HCT116 (cell line): Measurements from ENCODE around the gene C18orf32. TPM values are rescaled to one million over a fixed set of nuclear protein-coding genes. Genes with fewer than 3 reads are reported as not detected.

Source experiments
- ATAC-seq: fragments of 200-7000 bp; cut with Tn5 transposase; 2 replicates; pipeline ENCODE4 v1.9.1; 2020; ENCODE audit warnings: mild to moderate bottlenecking, moderate library complexity
- BruUV-seq: library from RNA; stranded (reverse); fragments of 400-500 nt; replicated peaks from 2 replicates; lab custom pipeline; 2021; lab: Mats Ljungman, UMichigan
- CTCF ChIA-PET: fragments of 300-600 bp; sonication (Branson Sonifier 250); formaldehyde crosslinking; loops from one replicate; lab custom pipeline; 2021; ENCODE audit warnings: antibody characterized with exemption; lab: Charles Lee
- POLR2A ChIA-PET: fragments of 300-600, 350-600 bp; sonication (Branson Sonifier 250); formaldehyde crosslinking; loops from one replicate; lab custom pipeline; 2021; ENCODE audit warnings: antibody characterized with exemption; lab: Charles Lee
- RAD21 ChIA-PET, 2 experiments: fragments of 300-600 bp; sonication (Branson Sonifier 250); formaldehyde crosslinking; loops; one replicate each; lab custom pipeline; 2023; ENCODE audit warnings: low total read pairs in 2 of 2; ENCODE audit not compliant: uncharacterized antibody in 2 of 2, unreplicated experiment in 2 of 2, low non-redundant PET in 1 of 2; lab: Charles Lee
- DNase-seq: peaks from one replicate; pipeline ENCODE4 v3.0.0-alpha.2; 2010; ENCODE audit warnings: low read depth, low spot score
- H2AFZ ChIP-seq: fragments of 200-600 bp; shearing (Covaris generic), sonication (generic); 2 replicates; pipeline ENCODE4 v1.6.1; 2017; ENCODE audit warnings: low read depth, mixed run types, mixed read lengths, antibody characterized with exemption, low read length; ENCODE audit not compliant: poor library complexity, severe bottlenecking
- H3K27ac ChIP-seq: 2 replicates; pipeline ENCODE4 v1.5.1; 2012; ENCODE audit warnings: low read depth, low read length
- H3K27me3 ChIP-seq: fragments of 200-600 bp; sonication (generic); 2 replicates; pipeline ENCODE4 v1.6.1; 2016; ENCODE audit warnings: mixed run types, low read length, mixed read lengths; ENCODE audit not compliant: insufficient read depth
- H3K36me3 ChIP-seq, 2 experiments: fragments of 200-500 bp in 1 of 2; fragments of 200-600 bp in 1 of 2; sonication (Bioruptor generic) in 1 of 2; sonication (generic) in 1 of 2; 2 replicates each; pipeline versions ENCODE4 v1.5.1 to v1.6.1; 2014 to 2016; ENCODE audit warnings: low read length in 2 of 2, inconsistent platforms in 1 of 2, mixed read lengths in 1 of 2, mixed run types in 1 of 2; ENCODE audit not compliant: insufficient read depth in 2 of 2, control insufficient read depth in 1 of 2
- H3K4me1 ChIP-seq, 2 experiments: fragments of 200-600 bp in 1 of 2; sonication (generic) in 1 of 2; 2 replicates each; pipeline versions ENCODE4 v1.5.1 to v1.6.1; 2012 to 2017; ENCODE audit warnings: low read length in 2 of 2, inconsistent platforms in 1 of 2, mild to moderate bottlenecking in 1 of 2, mixed read lengths in 1 of 2, mixed run types in 1 of 2, moderate library complexity in 1 of 2; ENCODE audit not compliant: insufficient read depth in 2 of 2, control insufficient read depth in 1 of 2
- H3K4me2 ChIP-seq: fragments of 200-600 bp; sonication (generic); 2 replicates; pipeline ENCODE4 v1.6.1; 2017; ENCODE audit warnings: mixed run types, low read length, mixed read lengths
- H3K4me3 ChIP-seq, 2 experiments: fragments of 200-600 bp in 1 of 2; sonication (generic) in 1 of 2; replicated peaks in 1 of 2; 2 replicates each; pipeline ENCODE4 v1.5.1; 2011 to 2016; ENCODE audit warnings: low read length in 2 of 2, control low read depth in 1 of 2, low read depth in 1 of 2, mild to moderate bottlenecking in 1 of 2, mixed read lengths in 1 of 2, mixed run types in 1 of 2
- H3K79me2 ChIP-seq: fragments of 200-600 bp; sonication (generic); 2 replicates; pipeline ENCODE4 v1.6.1; 2017; ENCODE audit warnings: mild to moderate bottlenecking, mixed run types, low read length, moderate library complexity, mixed read lengths; ENCODE audit not compliant: insufficient read depth
- H3K9ac ChIP-seq: fragments of 200-600 bp; sonication (generic); 2 replicates; pipeline ENCODE4 v1.6.1; 2016; ENCODE audit warnings: low read length, mixed read lengths
- H3K9me2 ChIP-seq: fragments of 200-600 bp; sonication (generic), shearing (Covaris generic); 2 replicates; pipeline ENCODE4 v1.6.1; 2017; ENCODE audit warnings: mixed run types, mild to moderate bottlenecking, moderate library complexity; ENCODE audit not compliant: insufficient read depth
- H3K9me3 ChIP-seq, 2 experiments: fragments of 200-500 bp in 1 of 2; fragments of 200-600 bp in 1 of 2; sonication (Bioruptor generic) in 1 of 2; sonication (generic) in 1 of 2; 2 replicates each; pipeline ENCODE4 v1.6.1; 2014 to 2017; ENCODE audit warnings: low read length in 2 of 2, mixed read lengths in 2 of 2, inconsistent platforms in 1 of 2, low read depth in 1 of 2, mild to moderate bottlenecking in 1 of 2, mixed run types in 1 of 2, moderate library complexity in 1 of 2; ENCODE audit not compliant: control insufficient read depth in 1 of 2, insufficient read depth in 1 of 2
- H4K20me1 ChIP-seq: fragments of 200-600 bp; sonication (generic), shearing (Covaris generic); 2 replicates; pipeline ENCODE4 v1.6.1; 2017; ENCODE audit warnings: mixed run types, mild to moderate bottlenecking, moderate library complexity; ENCODE audit not compliant: insufficient read depth
- CBX3 ChIP-seq: IDR thresholded peaks from 2 replicates; pipeline ENCODE4 v1.6.1; 2012; ENCODE audit warnings: low read depth
- CEBPB ChIP-seq: IDR thresholded peaks from 2 replicates; pipeline ENCODE4 v1.6.1; 2012; ENCODE audit warnings: low read depth
- EGR1 ChIP-seq: IDR thresholded peaks from 2 replicates; pipeline ENCODE4 v1.6.1; 2012; ENCODE audit warnings: low read depth
- ELF1 ChIP-seq: IDR thresholded peaks from 2 replicates; pipeline ENCODE4 v1.6.1; 2012; ENCODE audit warnings: low read depth, borderline replicate concordance
- EZH2 ChIP-seq: fragments of 200-600 bp; sonication (generic); IDR thresholded peaks from 2 replicates; pipeline ENCODE4 v1.6.1; 2017; ENCODE audit warnings: antibody characterized with exemption, mixed run types
- EZH2phosphoT487 ChIP-seq: fragments of 200-600 bp; IDR thresholded peaks from 2 replicates; pipeline ENCODE4 v1.6.1; 2018; ENCODE audit warnings: antibody characterized with exemption, borderline replicate concordance
- FOSL1 ChIP-seq: IDR thresholded peaks from 2 replicates; pipeline ENCODE4 v1.6.1; 2012; ENCODE audit warnings: low read depth
- JUND ChIP-seq: IDR thresholded peaks from 2 replicates; pipeline ENCODE4 v1.6.1; 2012
- POLR2A ChIP-seq: IDR thresholded peaks from 2 replicates; pipeline ENCODE4 v1.7.0; 2011; ENCODE audit warnings: borderline replicate concordance; ENCODE audit not compliant: insufficient read depth, insufficient read length; ENCODE audit errors: extremely low read depth
- POLR2AphosphoS5 ChIP-seq: IDR thresholded peaks from 2 replicates; pipeline ENCODE4 v1.6.1; 2011; ENCODE audit warnings: mild to moderate bottlenecking, low read depth, low read length, moderate library complexity
- SP1 ChIP-seq: IDR thresholded peaks from 2 replicates; pipeline ENCODE4 v1.6.1; 2012; ENCODE audit warnings: low read depth
- SRF ChIP-seq: IDR thresholded peaks from 2 replicates; pipeline ENCODE4 v1.6.1; 2012; ENCODE audit warnings: low read depth
- TCF7L2 ChIP-seq: IDR thresholded peaks from 2 replicates; pipeline ENCODE4 v1.7.0; 2011; ENCODE audit warnings: borderline replicate concordance, inconsistent platforms; ENCODE audit not compliant: insufficient read depth, insufficient read length; ENCODE audit errors: extremely low read depth
- YY1 ChIP-seq: IDR thresholded peaks from 2 replicates; pipeline ENCODE4 v1.6.1; 2011; ENCODE audit warnings: low read length, low read depth, moderate library complexity, mild to moderate bottlenecking; ENCODE audit not compliant: insufficient replicate concordance; ENCODE audit errors: extremely low read depth
- ZNF274 ChIP-seq: fragments of 200-500 bp; sonication (Bioruptor generic); IDR thresholded peaks from 2 replicates; pipeline ENCODE4 v1.6.1; 2014; ENCODE audit warnings: mild to moderate bottlenecking, low read depth, low read length, inconsistent platforms
- intact Hi-C: fragments of 100-400 bp; cut with micrococcal nuclease; formaldehyde crosslinking; loops from 2 replicates; pipeline ENCODE4 v1.10.0; 2022
- total RNA-seq: library from RNA; stranded (reverse); gene quantifications from one replicate; pipeline ENCODE4 v1.2.1, GENCODE V29; 2021; ENCODE audit not compliant: unreplicated experiment
- TF ChIP-seq, protein P1 (sequence below): IDR thresholded peaks from 2 replicates; pipeline ENCODE4 v1.6.1; 2012
- TF ChIP-seq, protein P2 (sequence below): IDR thresholded peaks from 2 replicates; pipeline ENCODE4 v1.6.1; 2011; ENCODE audit warnings: mild to moderate bottlenecking, low read length, moderate library complexity; ENCODE audit not compliant: insufficient replicate concordance; ENCODE audit errors: extremely low read depth
- TF ChIP-seq, protein P3 (sequence below): IDR thresholded peaks from 2 replicates; pipeline ENCODE4 v1.6.1; 2012; ENCODE audit warnings: low read depth
- TF ChIP-seq, protein P4 (sequence below): IDR thresholded peaks from 2 replicates; pipeline ENCODE4 v1.6.1; 2012

C18orf32 gene
- total RNA-seq, 1 experiment from 2014 or later = 35.0 TPM

DNA sequence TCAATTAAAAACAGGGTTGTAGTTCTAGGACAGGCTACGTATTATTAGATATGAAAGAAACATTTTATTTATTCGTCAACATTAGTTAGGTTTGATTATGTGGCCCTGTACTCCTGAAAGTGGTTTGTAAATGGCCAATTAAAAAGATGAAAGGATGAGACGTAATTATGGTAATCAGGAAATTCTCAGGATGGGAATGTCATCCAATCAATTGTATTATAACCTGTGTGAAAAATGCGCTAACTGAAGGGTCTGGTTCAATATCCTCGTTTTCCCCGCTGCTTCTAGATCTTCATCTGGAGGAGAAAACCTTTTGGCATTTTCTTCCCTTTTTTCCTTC lies 5.6 kb upstream of the C18orf32 start:
- peaks cover 32 to 42% of the 10 kb centered on the region in 2 experiments for H3K36me3 ChIP-seq
- ChIA-PET POLR2A (no interaction called here), CTCF (no interaction called here), RAD21 (no interaction called here)
- H3K4me1 ChIP-seq = peaks cover 14 to 49% of the 10 kb centered on the region in 2 experiments
- peak overlapping the region; percentile 99 for H2AFZ ChIP-seq
- no peak overlapping the region; the same call in 1 of the 2 replicates for H3K9ac ChIP-seq
- intact Hi-C loops = loop anchor here (10.0 kb wide), 1 partner anchor 792 kb away; the partner anchor contains the start of genes CXXC1 and MBD1
- peaks cover 33% of the 10 kb centered on the region for H3K79me2 ChIP-seq
- no peaks in the 10 kb centered on the region for H3K9me2 ChIP-seq
- no peaks in the 10 kb centered on the region for H3K27me3 ChIP-seq
- no peak for ATAC-seq
- no peak overlapping the region for H3K27ac ChIP-seq
- H3K4me2 ChIP-seq = peak overlapping the region; percentile 50
- H4K20me1 ChIP-seq = peaks cover 16% of the 10 kb centered on the region; the same call in 1 of the 2 replicates
- DNase-seq = no peak
- H3K4me3 ChIP-seq = no peak overlapping the region
- no TSS peak for BruUV-seq
- H3K9me3 ChIP-seq = no peaks in the 10 kb centered on the region
- no peak for TF ChIP-seq FOSL1
- no peak for TF ChIP-seq CBX3
- TF ChIP-seq, protein P1, sequence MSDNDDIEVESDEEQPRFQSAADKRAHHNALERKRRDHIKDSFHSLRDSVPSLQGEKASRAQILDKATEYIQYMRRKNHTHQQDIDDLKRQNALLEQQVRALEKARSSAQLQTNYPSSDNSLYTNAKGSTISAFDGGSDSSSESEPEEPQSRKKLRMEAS = no peak
- no peak for TF ChIP-seq SRF
- TF ChIP-seq SP1 = no peak
- TF ChIP-seq ZNF274 = no peak
- TF ChIP-seq EZH2phosphoT487 = no peak
- TF ChIP-seq, protein P2, sequence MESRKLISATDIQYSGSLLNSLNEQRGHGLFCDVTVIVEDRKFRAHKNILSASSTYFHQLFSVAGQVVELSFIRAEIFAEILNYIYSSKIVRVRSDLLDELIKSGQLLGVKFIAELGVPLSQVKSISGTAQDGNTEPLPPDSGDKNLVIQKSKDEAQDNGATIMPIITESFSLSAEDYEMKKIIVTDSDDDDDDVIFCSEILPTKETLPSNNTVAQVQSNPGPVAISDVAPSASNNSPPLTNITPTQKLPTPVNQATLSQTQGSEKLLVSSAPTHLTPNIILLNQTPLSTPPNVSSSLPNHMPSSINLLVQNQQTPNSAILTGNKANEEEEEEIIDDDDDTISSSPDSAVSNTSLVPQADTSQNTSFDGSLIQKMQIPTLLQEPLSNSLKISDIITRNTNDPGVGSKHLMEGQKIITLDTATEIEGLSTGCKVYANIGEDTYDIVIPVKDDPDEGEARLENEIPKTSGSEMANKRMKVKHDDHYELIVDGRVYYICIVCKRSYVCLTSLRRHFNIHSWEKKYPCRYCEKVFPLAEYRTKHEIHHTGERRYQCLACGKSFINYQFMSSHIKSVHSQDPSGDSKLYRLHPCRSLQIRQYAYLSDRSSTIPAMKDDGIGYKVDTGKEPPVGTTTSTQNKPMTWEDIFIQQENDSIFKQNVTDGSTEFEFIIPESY = no peak
- TF ChIP-seq YY1 = no peak
- no peak for TF ChIP-seq EGR1
- TF ChIP-seq POLR2AphosphoS5 = no peak
- no peak for TF ChIP-seq CEBPB
- TF ChIP-seq ELF1 = no peak
- TF ChIP-seq, protein P3, sequence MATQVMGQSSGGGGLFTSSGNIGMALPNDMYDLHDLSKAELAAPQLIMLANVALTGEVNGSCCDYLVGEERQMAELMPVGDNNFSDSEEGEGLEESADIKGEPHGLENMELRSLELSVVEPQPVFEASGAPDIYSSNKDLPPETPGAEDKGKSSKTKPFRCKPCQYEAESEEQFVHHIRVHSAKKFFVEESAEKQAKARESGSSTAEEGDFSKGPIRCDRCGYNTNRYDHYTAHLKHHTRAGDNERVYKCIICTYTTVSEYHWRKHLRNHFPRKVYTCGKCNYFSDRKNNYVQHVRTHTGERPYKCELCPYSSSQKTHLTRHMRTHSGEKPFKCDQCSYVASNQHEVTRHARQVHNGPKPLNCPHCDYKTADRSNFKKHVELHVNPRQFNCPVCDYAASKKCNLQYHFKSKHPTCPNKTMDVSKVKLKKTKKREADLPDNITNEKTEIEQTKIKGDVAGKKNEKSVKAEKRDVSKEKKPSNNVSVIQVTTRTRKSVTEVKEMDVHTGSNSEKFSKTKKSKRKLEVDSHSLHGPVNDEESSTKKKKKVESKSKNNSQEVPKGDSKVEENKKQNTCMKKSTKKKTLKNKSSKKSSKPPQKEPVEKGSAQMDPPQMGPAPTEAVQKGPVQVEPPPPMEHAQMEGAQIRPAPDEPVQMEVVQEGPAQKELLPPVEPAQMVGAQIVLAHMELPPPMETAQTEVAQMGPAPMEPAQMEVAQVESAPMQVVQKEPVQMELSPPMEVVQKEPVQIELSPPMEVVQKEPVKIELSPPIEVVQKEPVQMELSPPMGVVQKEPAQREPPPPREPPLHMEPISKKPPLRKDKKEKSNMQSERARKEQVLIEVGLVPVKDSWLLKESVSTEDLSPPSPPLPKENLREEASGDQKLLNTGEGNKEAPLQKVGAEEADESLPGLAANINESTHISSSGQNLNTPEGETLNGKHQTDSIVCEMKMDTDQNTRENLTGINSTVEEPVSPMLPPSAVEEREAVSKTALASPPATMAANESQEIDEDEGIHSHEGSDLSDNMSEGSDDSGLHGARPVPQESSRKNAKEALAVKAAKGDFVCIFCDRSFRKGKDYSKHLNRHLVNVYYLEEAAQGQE = no peak
- no peak for TF ChIP-seq TCF7L2
- no peak for TF ChIP-seq JUND
- TF ChIP-seq POLR2A = no peak
- TF ChIP-seq, protein P4, sequence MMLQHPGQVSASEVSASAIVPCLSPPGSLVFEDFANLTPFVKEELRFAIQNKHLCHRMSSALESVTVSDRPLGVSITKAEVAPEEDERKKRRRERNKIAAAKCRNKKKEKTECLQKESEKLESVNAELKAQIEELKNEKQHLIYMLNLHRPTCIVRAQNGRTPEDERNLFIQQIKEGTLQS = no peak
- no peak for TF ChIP-seq EZH2
